WTC11 (cell line): ENCODE data around the gene KIT. TPM values are rescaled to one million over a fixed set of nuclear protein-coding genes. Genes with fewer than 3 reads are reported as not detected.

ENCODE experiments used
- ATAC-seq: fragments of 200-7000 bp; cut with Tn5 transposase; 2 replicates; pipeline ENCODE4 v1.10.0; 2021; ENCODE audit warnings: mild to moderate bottlenecking, moderate library complexity
- CTCF ChIA-PET: fragments of 300-600 bp; sonication (Branson Sonifier 250); formaldehyde crosslinking; loops from one replicate; lab custom pipeline; 2021; ENCODE audit warnings: antibody characterized with exemption; lab: Charles Lee
- POLR2A ChIA-PET: fragments of 350-600 bp; sonication (Branson Sonifier 250); formaldehyde crosslinking; loops from one replicate; lab custom pipeline; 2021; ENCODE audit warnings: antibody characterized with exemption; lab: Charles Lee
- DNase-seq: peaks from one replicate; pipeline ENCODE4 v3.0.0; 2021; ENCODE audit warnings: low spot score
- H3K27ac Mint-ChIP-seq: 2 replicates; pipeline ENCODE4 v1.8.0; 2021; ENCODE audit warnings: mixed read lengths
- H3K27me3 Mint-ChIP-seq: 2 replicates; pipeline ENCODE4 v1.8.0; 2021; ENCODE audit warnings: low read depth, mild to moderate bottlenecking, moderate library complexity, mixed read lengths
- H3K36me3 Mint-ChIP-seq: 2 replicates; pipeline ENCODE4 v1.8.0; 2021; ENCODE audit warnings: mixed read lengths
- H3K4me1 Mint-ChIP-seq: 2 replicates; pipeline ENCODE4 v1.8.0; 2022; ENCODE audit warnings: mixed read lengths
- H3K4me3 Mint-ChIP-seq: 2 replicates; pipeline ENCODE4 v1.8.0; 2021; ENCODE audit warnings: mild to moderate bottlenecking, moderate library complexity, mixed read lengths
- H3K9me3 Mint-ChIP-seq: 2 replicates; pipeline ENCODE4 v1.8.0; 2021; ENCODE audit warnings: mixed read lengths
- CBFB ChIP-seq: sonication (generic); formaldehyde crosslinking; IDR thresholded peaks from 2 replicates; pipeline ENCODE4 v1.8.1; 2022; ENCODE audit warnings: mild to moderate bottlenecking, low read depth, missing genetic modification reagents
- CREB1 ChIP-seq: sonication (generic); formaldehyde crosslinking; IDR thresholded peaks from 2 replicates; pipeline ENCODE4 v1.8.0; 2023; ENCODE audit warnings: mild to moderate bottlenecking, missing genetic modification reagents
- CREM ChIP-seq: sonication (generic); formaldehyde crosslinking; IDR thresholded peaks from 2 replicates; pipeline ENCODE4 v1.8.1; 2022; ENCODE audit warnings: mild to moderate bottlenecking, missing genetic modification reagents, moderate library complexity
- FOXJ3 ChIP-seq: sonication (generic); formaldehyde crosslinking; IDR thresholded peaks from 2 replicates; pipeline ENCODE4 v1.9.0; 2021; ENCODE audit warnings: missing genetic modification reagents, mild to moderate bottlenecking, borderline replicate concordance
- NFATC4 ChIP-seq: fragments of 250-450 bp; sonication (Bioruptor Pico); IDR thresholded peaks from 2 replicates; pipeline ENCODE4 v1.9.0; 2021; ENCODE audit warnings: mild to moderate bottlenecking
- NR3C1 ChIP-seq: sonication (generic); formaldehyde crosslinking; conservative IDR thresholded peaks from 2 replicates; pipeline ENCODE4 v1.8.1; 2023; ENCODE audit warnings: low read depth, mild to moderate bottlenecking, missing genetic modification reagents
- RORB ChIP-seq: fragments of 250-450 bp; sonication (Bioruptor Pico); IDR thresholded peaks from 2 replicates; pipeline ENCODE4 v1.9.0; 2021; ENCODE audit warnings: mild to moderate bottlenecking
- TP53 ChIP-seq: sonication (generic); formaldehyde crosslinking; IDR thresholded peaks from 2 replicates; pipeline ENCODE4 v1.8.1; 2023; ENCODE audit warnings: mild to moderate bottlenecking, missing genetic modification reagents
- ZNF121 ChIP-seq: sonication (generic); formaldehyde crosslinking; IDR thresholded peaks from 2 replicates; pipeline ENCODE4 v1.8.0; 2023; ENCODE audit warnings: missing genetic modification reagents
- ZNF317 ChIP-seq: sonication (generic); formaldehyde crosslinking; IDR thresholded peaks from 2 replicates; pipeline ENCODE4 v1.8.1; 2023; ENCODE audit warnings: low read depth, mild to moderate bottlenecking, moderate library complexity, missing genetic modification reagents, borderline replicate concordance
- ZNF416 ChIP-seq: fragments of 250-450 bp; sonication (Bioruptor Pico); IDR thresholded peaks from 2 replicates; pipeline ENCODE4 v1.9.0; 2021; ENCODE audit warnings: mild to moderate bottlenecking, inconsistent platforms
- ZNF671 ChIP-seq: fragments of 250-450 bp; sonication (Bioruptor Pico); IDR thresholded peaks from 2 replicates; pipeline ENCODE4 v1.8.0; 2021; ENCODE audit warnings: mild to moderate bottlenecking
- total RNA-seq: library from RNA; stranded (reverse); gene quantifications from 3 replicates; pipeline ENCODE4 v1.2.3, GENCODE V29; 2021
- TF ChIP-seq, protein P1 (sequence below): sonication (generic); formaldehyde crosslinking; IDR thresholded peaks from 2 replicates; pipeline ENCODE4 v1.8.1; 2023; ENCODE audit warnings: mild to moderate bottlenecking, moderate library complexity, missing genetic modification reagents
- TF ChIP-seq, protein P2 (sequence below): fragments of 200-600 bp; IDR thresholded peaks from 2 replicates; pipeline ENCODE4 v1.8.0; 2022; ENCODE audit warnings: antibody characterized with exemption
- TF ChIP-seq, protein P3 (sequence below): fragments of 250-450 bp; sonication (Bioruptor Pico); IDR thresholded peaks from 2 replicates; pipeline ENCODE4 v2.1.2; 2022; ENCODE audit warnings: mild to moderate bottlenecking, moderate library complexity
- TF ChIP-seq, protein P4 (sequence below): fragments of 250-450 bp; sonication (Bioruptor Pico); IDR thresholded peaks from 2 replicates; pipeline ENCODE4 v1.9.0; 2021; ENCODE audit warnings: mild to moderate bottlenecking
- TF ChIP-seq, protein P5 (sequence below): fragments of 250-450 bp; sonication (Bioruptor Pico); IDR thresholded peaks from 2 replicates; pipeline ENCODE4 v1.9.0; 2021; ENCODE audit warnings: mild to moderate bottlenecking
- TF ChIP-seq, protein P6 (sequence below): sonication (generic); formaldehyde crosslinking; IDR thresholded peaks from 2 replicates; pipeline ENCODE4 v1.8.0; 2023; ENCODE audit warnings: missing genetic modification reagents
- TF ChIP-seq, protein P7 (sequence below): sonication (generic); formaldehyde crosslinking; IDR thresholded peaks from 2 replicates; pipeline ENCODE4 v1.8.1; 2022; ENCODE audit warnings: missing genetic modification reagents, borderline replicate concordance
- TF ChIP-seq, protein P8 (sequence below): sonication (generic); formaldehyde crosslinking; IDR thresholded peaks from 2 replicates; pipeline ENCODE4 v1.8.0; 2023; ENCODE audit warnings: missing genetic modification reagents, mild to moderate bottlenecking, borderline replicate concordance

Gene KIT
- total RNA-seq, 1 experiment from 2014 or later = 23.3 TPM

DNA sequence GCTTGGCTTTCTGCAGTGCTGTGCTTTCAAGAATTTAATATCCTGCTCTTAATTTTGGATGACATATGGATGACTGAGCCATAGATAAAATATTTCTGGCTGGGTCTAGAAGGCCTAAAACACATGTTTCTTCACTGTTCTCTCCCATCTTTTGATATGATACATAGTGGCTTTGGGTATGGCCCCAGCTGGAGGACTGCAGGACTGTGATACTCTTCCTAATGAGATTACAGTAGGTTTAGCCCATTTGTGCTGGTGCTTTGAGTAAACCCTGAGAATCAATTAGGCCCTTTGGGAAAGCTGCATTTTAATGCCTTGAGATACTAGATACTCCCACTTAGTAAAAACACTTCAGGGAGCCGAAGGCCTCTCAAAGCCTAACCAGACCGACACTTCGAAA, 38.0 kb downstream of the KIT start (continued):
- TF ChIP-seq, protein P1, sequence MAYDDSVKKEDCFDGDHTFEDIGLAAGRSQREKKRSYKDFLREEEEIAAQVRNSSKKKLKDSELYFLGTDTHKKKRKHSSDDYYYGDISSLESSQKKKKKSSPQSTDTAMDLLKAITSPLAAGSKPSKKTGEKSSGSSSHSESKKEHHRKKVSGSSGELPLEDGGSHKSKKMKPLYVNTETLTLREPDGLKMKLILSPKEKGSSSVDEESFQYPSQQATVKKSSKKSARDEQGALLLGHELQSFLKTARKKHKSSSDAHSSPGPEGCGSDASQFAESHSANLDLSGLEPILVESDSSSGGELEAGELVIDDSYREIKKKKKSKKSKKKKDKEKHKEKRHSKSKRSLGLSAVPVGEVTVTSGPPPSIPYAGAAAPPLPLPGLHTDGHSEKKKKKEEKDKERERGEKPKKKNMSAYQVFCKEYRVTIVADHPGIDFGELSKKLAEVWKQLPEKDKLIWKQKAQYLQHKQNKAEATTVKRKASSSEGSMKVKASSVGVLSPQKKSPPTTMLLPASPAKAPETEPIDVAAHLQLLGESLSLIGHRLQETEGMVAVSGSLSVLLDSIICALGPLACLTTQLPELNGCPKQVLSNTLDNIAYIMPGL = no peak
- no peak for TF ChIP-seq CREM
- TF ChIP-seq, protein P2, sequence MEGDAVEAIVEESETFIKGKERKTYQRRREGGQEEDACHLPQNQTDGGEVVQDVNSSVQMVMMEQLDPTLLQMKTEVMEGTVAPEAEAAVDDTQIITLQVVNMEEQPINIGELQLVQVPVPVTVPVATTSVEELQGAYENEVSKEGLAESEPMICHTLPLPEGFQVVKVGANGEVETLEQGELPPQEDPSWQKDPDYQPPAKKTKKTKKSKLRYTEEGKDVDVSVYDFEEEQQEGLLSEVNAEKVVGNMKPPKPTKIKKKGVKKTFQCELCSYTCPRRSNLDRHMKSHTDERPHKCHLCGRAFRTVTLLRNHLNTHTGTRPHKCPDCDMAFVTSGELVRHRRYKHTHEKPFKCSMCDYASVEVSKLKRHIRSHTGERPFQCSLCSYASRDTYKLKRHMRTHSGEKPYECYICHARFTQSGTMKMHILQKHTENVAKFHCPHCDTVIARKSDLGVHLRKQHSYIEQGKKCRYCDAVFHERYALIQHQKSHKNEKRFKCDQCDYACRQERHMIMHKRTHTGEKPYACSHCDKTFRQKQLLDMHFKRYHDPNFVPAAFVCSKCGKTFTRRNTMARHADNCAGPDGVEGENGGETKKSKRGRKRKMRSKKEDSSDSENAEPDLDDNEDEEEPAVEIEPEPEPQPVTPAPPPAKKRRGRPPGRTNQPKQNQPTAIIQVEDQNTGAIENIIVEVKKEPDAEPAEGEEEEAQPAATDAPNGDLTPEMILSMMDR = no peak
- no peak for TF ChIP-seq ZNF317 (CRISPR knock-in tag)
- TF ChIP-seq ZNF416 (CRISPR knock-in tag) = no peak
- TF ChIP-seq ZNF121 (CRISPR knock-in tag) = no peak
- no peak for TF ChIP-seq CBFB (CRISPR knock-in tag)
- TF ChIP-seq, protein P3, sequence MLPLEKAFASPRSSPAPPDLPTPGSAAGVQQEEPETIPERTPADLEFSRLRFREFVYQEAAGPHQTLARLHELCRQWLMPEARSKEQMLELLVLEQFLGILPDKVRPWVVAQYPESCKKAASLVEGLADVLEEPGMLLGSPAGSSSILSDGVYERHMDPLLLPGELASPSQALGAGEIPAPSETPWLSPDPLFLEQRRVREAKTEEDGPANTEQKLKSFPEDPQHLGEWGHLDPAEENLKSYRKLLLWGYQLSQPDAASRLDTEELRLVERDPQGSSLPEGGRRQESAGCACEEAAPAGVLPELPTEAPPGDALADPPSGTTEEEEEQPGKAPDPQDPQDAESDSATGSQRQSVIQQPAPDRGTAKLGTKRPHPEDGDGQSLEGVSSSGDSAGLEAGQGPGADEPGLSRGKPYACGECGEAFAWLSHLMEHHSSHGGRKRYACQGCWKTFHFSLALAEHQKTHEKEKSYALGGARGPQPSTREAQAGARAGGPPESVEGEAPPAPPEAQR (CRISPR knock-in tag) = no peak
- no peak for TF ChIP-seq ZNF671 (CRISPR knock-in tag)
- TF ChIP-seq NFATC4 (CRISPR knock-in tag) = no peak
- TF ChIP-seq, protein P4, sequence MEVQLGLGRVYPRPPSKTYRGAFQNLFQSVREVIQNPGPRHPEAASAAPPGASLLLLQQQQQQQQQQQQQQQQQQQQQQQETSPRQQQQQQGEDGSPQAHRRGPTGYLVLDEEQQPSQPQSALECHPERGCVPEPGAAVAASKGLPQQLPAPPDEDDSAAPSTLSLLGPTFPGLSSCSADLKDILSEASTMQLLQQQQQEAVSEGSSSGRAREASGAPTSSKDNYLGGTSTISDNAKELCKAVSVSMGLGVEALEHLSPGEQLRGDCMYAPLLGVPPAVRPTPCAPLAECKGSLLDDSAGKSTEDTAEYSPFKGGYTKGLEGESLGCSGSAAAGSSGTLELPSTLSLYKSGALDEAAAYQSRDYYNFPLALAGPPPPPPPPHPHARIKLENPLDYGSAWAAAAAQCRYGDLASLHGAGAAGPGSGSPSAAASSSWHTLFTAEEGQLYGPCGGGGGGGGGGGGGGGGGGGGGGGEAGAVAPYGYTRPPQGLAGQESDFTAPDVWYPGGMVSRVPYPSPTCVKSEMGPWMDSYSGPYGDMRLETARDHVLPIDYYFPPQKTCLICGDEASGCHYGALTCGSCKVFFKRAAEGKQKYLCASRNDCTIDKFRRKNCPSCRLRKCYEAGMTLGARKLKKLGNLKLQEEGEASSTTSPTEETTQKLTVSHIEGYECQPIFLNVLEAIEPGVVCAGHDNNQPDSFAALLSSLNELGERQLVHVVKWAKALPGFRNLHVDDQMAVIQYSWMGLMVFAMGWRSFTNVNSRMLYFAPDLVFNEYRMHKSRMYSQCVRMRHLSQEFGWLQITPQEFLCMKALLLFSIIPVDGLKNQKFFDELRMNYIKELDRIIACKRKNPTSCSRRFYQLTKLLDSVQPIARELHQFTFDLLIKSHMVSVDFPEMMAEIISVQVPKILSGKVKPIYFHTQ (CRISPR knock-in tag) = no peak
- TF ChIP-seq, protein P5, sequence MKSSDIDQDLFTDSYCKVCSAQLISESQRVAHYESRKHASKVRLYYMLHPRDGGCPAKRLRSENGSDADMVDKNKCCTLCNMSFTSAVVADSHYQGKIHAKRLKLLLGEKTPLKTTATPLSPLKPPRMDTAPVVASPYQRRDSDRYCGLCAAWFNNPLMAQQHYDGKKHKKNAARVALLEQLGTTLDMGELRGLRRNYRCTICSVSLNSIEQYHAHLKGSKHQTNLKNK = no peak

DNA sequence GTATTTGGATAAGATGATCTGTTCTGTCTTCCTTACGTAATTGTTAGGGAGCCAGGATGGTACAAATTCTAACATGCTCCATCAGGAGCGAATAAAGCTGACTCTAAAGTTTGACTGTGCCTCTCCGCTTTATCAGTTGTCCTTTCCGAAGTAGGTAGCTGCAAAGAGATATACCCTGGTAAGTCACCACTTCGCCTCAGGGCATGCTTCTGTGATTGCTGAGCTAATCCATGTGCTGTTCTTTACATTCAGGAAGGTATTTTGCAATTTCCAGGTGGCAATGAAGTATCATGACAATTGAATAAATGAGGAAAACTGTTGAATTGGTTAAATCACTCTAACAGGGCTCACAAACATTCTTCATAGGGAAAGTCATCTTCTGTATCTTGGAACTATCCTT, 38.9 kb downstream of the KIT start:
- H3K36me3 Mint-ChIP-seq = peaks cover 27% of the 10 kb centered on the region
- DNase-seq (no peak), ATAC-seq (no peak)
- H3K9me3 Mint-ChIP-seq = no peaks in the 10 kb centered on the region
- no peak overlapping the region for H3K4me3 Mint-ChIP-seq
- ChIA-PET POLR2A (no interaction called here), CTCF (no interaction called here)
- no peaks in the 10 kb centered on the region for H3K4me1 Mint-ChIP-seq
- 0 out of 2 replicates have a peak overlapping the region, but pooled peaks have one; percentile 33 for H3K27ac Mint-ChIP-seq
- no peaks in the 10 kb centered on the region for H3K27me3 Mint-ChIP-seq
- TF ChIP-seq, protein P6, sequence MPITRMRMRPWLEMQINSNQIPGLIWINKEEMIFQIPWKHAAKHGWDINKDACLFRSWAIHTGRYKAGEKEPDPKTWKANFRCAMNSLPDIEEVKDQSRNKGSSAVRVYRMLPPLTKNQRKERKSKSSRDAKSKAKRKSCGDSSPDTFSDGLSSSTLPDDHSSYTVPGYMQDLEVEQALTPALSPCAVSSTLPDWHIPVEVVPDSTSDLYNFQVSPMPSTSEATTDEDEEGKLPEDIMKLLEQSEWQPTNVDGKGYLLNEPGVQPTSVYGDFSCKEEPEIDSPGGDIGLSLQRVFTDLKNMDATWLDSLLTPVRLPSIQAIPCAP (CRISPR knock-in tag) = no peak
- no peak for TF ChIP-seq FOXJ3
- TF ChIP-seq TP53 (CRISPR knock-in tag) = no peak
- TF ChIP-seq RORB (CRISPR knock-in tag) = no peak
- TF ChIP-seq, protein P7, sequence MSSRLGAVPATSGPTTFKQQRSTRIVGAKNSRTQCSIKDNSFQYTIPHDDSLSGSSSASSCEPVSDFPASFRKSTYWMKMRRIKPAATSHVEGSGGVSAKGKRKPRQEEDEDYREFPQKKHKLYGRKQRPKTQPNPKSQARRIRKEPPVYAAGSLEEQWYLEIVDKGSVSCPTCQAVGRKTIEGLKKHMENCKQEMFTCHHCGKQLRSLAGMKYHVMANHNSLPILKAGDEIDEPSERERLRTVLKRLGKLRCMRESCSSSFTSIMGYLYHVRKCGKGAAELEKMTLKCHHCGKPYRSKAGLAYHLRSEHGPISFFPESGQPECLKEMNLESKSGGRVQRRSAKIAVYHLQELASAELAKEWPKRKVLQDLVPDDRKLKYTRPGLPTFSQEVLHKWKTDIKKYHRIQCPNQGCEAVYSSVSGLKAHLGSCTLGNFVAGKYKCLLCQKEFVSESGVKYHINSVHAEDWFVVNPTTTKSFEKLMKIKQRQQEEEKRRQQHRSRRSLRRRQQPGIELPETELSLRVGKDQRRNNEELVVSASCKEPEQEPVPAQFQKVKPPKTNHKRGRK (CRISPR knock-in tag) = no peak
- TF ChIP-seq NR3C1 (CRISPR knock-in tag) = no peak
- TF ChIP-seq CREM = no peak
- no peak for TF ChIP-seq CREB1
- TF ChIP-seq, protein P8, sequence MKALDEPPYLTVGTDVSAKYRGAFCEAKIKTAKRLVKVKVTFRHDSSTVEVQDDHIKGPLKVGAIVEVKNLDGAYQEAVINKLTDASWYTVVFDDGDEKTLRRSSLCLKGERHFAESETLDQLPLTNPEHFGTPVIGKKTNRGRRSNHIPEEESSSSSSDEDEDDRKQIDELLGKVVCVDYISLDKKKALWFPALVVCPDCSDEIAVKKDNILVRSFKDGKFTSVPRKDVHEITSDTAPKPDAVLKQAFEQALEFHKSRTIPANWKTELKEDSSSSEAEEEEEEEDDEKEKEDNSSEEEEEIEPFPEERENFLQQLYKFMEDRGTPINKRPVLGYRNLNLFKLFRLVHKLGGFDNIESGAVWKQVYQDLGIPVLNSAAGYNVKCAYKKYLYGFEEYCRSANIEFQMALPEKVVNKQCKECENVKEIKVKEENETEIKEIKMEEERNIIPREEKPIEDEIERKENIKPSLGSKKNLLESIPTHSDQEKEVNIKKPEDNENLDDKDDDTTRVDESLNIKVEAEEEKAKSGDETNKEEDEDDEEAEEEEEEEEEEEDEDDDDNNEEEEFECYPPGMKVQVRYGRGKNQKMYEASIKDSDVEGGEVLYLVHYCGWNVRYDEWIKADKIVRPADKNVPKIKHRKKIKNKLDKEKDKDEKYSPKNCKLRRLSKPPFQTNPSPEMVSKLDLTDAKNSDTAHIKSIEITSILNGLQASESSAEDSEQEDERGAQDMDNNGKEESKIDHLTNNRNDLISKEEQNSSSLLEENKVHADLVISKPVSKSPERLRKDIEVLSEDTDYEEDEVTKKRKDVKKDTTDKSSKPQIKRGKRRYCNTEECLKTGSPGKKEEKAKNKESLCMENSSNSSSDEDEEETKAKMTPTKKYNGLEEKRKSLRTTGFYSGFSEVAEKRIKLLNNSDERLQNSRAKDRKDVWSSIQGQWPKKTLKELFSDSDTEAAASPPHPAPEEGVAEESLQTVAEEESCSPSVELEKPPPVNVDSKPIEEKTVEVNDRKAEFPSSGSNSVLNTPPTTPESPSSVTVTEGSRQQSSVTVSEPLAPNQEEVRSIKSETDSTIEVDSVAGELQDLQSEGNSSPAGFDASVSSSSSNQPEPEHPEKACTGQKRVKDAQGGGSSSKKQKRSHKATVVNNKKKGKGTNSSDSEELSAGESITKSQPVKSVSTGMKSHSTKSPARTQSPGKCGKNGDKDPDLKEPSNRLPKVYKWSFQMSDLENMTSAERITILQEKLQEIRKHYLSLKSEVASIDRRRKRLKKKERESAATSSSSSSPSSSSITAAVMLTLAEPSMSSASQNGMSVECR = no peak
